Measurements from ENCODE around the gene POLQ.

Gene POLQ

GRCh38 chr3:121514496-121514895 lies 31.3 kb downstream of the POLQ start:
- peaks cover 54% of the 10 kb centered on the region for H3K36me3 ChIP-seq (ENCODE audit: insufficient read depth, insufficient read length, low read length)

GRCh38 chr3:121508389-121508788 lies 37.4 kb downstream of the POLQ start:
- Histone ChIP-seq H3K36me3 (ENCODE audit: insufficient read depth, insufficient read length, low read length) (peaks cover 54% of the 10 kb centered on the region), H3K9ac (ENCODE audit: insufficient read length, low read depth) (no peak overlapping the region), H3K4me1 (ENCODE audit: insufficient read depth, insufficient read length) (no peaks in the 10 kb centered on the region), H3K27me3 (ENCODE audit: insufficient read depth, insufficient read length) (no peaks in the 10 kb centered on the region), H3K9me3 (ENCODE audit: insufficient read depth, low read length) (no peaks in the 10 kb centered on the region), H3K4me3 (ENCODE audit: insufficient read length, low read depth) (no peak overlapping the region)
- no peak for DNase-seq (ENCODE audit: low read depth, low spot score)
- TF ChIP-seq ZNF274 (IDR thresholded peaks at IDR 0.05; ENCODE audit: low read depth, low read length) (no peak), SUZ12 (IDR thresholded peaks at IDR 0.05; ENCODE audit: extremely low read depth, insufficient read depth, insufficient read length) (no peak), YY1 (IDR thresholded peaks at IDR 0.05; ENCODE audit: insufficient read depth, insufficient read length) (no peak)

More at GRCh38 chr3:121514496-121514895, 31.3 kb downstream of the POLQ start:
- DNase-seq (ENCODE audit: low read depth, low spot score), result no peak
- H3K9ac ChIP-seq (ENCODE audit: insufficient read length, low read depth), result no peak overlapping the region
- no peaks in the 10 kb centered on the region for H3K9me3 ChIP-seq (ENCODE audit: insufficient read depth, low read length)
- no peaks in the 10 kb centered on the region for H3K27me3 ChIP-seq (ENCODE audit: insufficient read depth, insufficient read length)
- H3K4me3 ChIP-seq (ENCODE audit: insufficient read length, low read depth), result no peak overlapping the region
- TF ChIP-seq SUZ12 (IDR thresholded peaks at IDR 0.05; ENCODE audit: extremely low read depth, insufficient read depth, insufficient read length) (no peak), ZNF274 (IDR thresholded peaks at IDR 0.05; ENCODE audit: low read depth, low read length) (no peak)
- no peaks in the 10 kb centered on the region for H3K4me1 ChIP-seq (ENCODE audit: insufficient read depth, insufficient read length)

- Histone ChIP-seq H3K36me3 (ENCODE audit: insufficient read depth, insufficient read length, low read length) (peaks cover 58% of the 10 kb centered on the region), H3K27me3 (ENCODE audit: insufficient read depth, insufficient read length) (no peaks in the 10 kb centered on the region), H3K4me1 (ENCODE audit: insufficient read depth, insufficient read length) (no peaks in the 10 kb centered on the region), H3K9ac (ENCODE audit: insufficient read length, low read depth) (no peak overlapping the region), H3K9me3 (ENCODE audit: insufficient read depth, low read length) (no peaks in the 10 kb centered on the region), H3K4me3 (ENCODE audit: insufficient read length, low read depth) (no peak overlapping the region)
- no peak for DNase-seq (ENCODE audit: low read depth, low spot score)
- TF ChIP-seq YY1 (IDR thresholded peaks at IDR 0.05; ENCODE audit: insufficient read depth, insufficient read length) (no peak), ZNF274 (IDR thresholded peaks at IDR 0.05; ENCODE audit: low read depth, low read length) (no peak)
Observed at GRCh38 chr3:121505256-121505655, 40.5 kb downstream of the POLQ start.

GRCh38 chr3:121504618-121505017 lies 41.2 kb downstream of the POLQ start:
- Histone ChIP-seq H3K9ac (ENCODE audit: insufficient read length, low read depth) (no peak overlapping the region), H3K4me3 (ENCODE audit: insufficient read length, low read depth) (no peak overlapping the region), H3K9me3 (ENCODE audit: insufficient read depth, low read length) (no peaks in the 10 kb centered on the region), H3K4me1 (ENCODE audit: insufficient read depth, insufficient read length) (no peaks in the 10 kb centered on the region), H3K27me3 (ENCODE audit: insufficient read depth, insufficient read length) (no peaks in the 10 kb centered on the region), H3K36me3 (ENCODE audit: insufficient read depth, insufficient read length, low read length) (peaks cover 52% of the 10 kb centered on the region)
- no peak for DNase-seq (ENCODE audit: low read depth, low spot score)
- no peak for TF ChIP-seq ZNF274 (IDR thresholded peaks at IDR 0.05; ENCODE audit: low read depth, low read length)
- TF ChIP-seq YY1 (IDR thresholded peaks at IDR 0.05; ENCODE audit: insufficient read depth, insufficient read length), result no peak
- no peak for TF ChIP-seq SUZ12 (IDR thresholded peaks at IDR 0.05; ENCODE audit: extremely low read depth, insufficient read depth, insufficient read length)

GRCh38 chr3:121496786-121497185 lies 49.0 kb downstream of the POLQ start:
- Histone ChIP-seq H3K4me1 (ENCODE audit: insufficient read depth, insufficient read length) (no peaks in the 10 kb centered on the region), H3K9me3 (ENCODE audit: insufficient read depth, low read length) (no peaks in the 10 kb centered on the region), H3K27me3 (ENCODE audit: insufficient read depth, insufficient read length) (no peaks in the 10 kb centered on the region), H3K9ac (ENCODE audit: insufficient read length, low read depth) (no peak overlapping the region), H3K4me3 (ENCODE audit: insufficient read length, low read depth) (no peak overlapping the region), H3K36me3 (ENCODE audit: insufficient read depth, insufficient read length, low read length) (peaks cover 34% of the 10 kb centered on the region)
- no peak for DNase-seq (ENCODE audit: low read depth, low spot score)
- TF ChIP-seq ZNF274 (IDR thresholded peaks at IDR 0.05; ENCODE audit: low read depth, low read length), result no peak
- no peak for TF ChIP-seq YY1 (IDR thresholded peaks at IDR 0.05; ENCODE audit: insufficient read depth, insufficient read length)
- no peak for TF ChIP-seq SUZ12 (IDR thresholded peaks at IDR 0.05; ENCODE audit: extremely low read depth, insufficient read depth, insufficient read length)

GRCh38 chr3:121493431-121493830 lies 52.4 kb downstream of the POLQ start:
- Histone ChIP-seq H3K36me3 (ENCODE audit: insufficient read depth, insufficient read length, low read length) (peaks cover 56% of the 10 kb centered on the region), H3K4me3 (ENCODE audit: insufficient read length, low read depth) (no peak overlapping the region), H3K4me1 (ENCODE audit: insufficient read depth, insufficient read length) (no peaks in the 10 kb centered on the region), H3K9me3 (ENCODE audit: insufficient read depth, low read length) (no peaks in the 10 kb centered on the region), H3K27me3 (ENCODE audit: insufficient read depth, insufficient read length) (no peaks in the 10 kb centered on the region), H3K9ac (ENCODE audit: insufficient read length, low read depth) (no peak overlapping the region)
- no peak for DNase-seq (ENCODE audit: low read depth, low spot score)
- no peak for TF ChIP-seq ZNF274 (IDR thresholded peaks at IDR 0.05; ENCODE audit: low read depth, low read length)

- TF ChIP-seq SUZ12 (IDR thresholded peaks at IDR 0.05; ENCODE audit: extremely low read depth, insufficient read depth, insufficient read length) (no peak), ZNF274 (IDR thresholded peaks at IDR 0.05; ENCODE audit: low read depth, low read length) (no peak), YY1 (IDR thresholded peaks at IDR 0.05; ENCODE audit: insufficient read depth, insufficient read length) (no peak)
Observed at GRCh38 chr3:121491683-121492320, 54.0 kb downstream of the POLQ start.

More at GRCh38 chr3:121491683-121492320, 54.0 kb downstream of the POLQ start:
- Histone ChIP-seq H3K9me3 (ENCODE audit: insufficient read depth, low read length) (no peaks in the 10 kb centered on the region), H3K4me3 (ENCODE audit: insufficient read length, low read depth) (no peak overlapping the region), H3K27me3 (ENCODE audit: insufficient read depth, insufficient read length) (no peaks in the 10 kb centered on the region), H3K4me1 (ENCODE audit: insufficient read depth, insufficient read length) (no peaks in the 10 kb centered on the region), H3K36me3 (ENCODE audit: insufficient read depth, insufficient read length, low read length) (peaks cover 60% of the 10 kb centered on the region), H3K9ac (ENCODE audit: insufficient read length, low read depth) (no peak overlapping the region)
- DNase-seq (ENCODE audit: low read depth, low spot score), result no peak
